ENCODE measurements around the gene TULP4. TPM values are rescaled to one million over a fixed set of nuclear protein-coding genes. Genes with fewer than 3 reads are reported as not detected.

TULP4 gene
- total RNA-seq, 1 donor from 2014 or later: 100 TPM

GRCh38 chr6:158509465-158509864, 197.2 kb downstream of the TULP4 start:
- H3K4me1 Mint-ChIP-seq (ENCODE audit: unreplicated experiment): no peaks in the 10 kb centered on the region
- no peak for TF ChIP-seq CTCF (IDR thresholded peaks at IDR 0.05)
- no peaks in the 10 kb centered on the region for H3K27me3 Mint-ChIP-seq (ENCODE audit: unreplicated experiment)
- no peaks in the 10 kb centered on the region for H3K9me3 Mint-ChIP-seq (ENCODE audit: unreplicated experiment)
- H3K36me3 Mint-ChIP-seq (ENCODE audit: unreplicated experiment): peaks cover 39% of the 10 kb centered on the region
- H3K4me3 Mint-ChIP-seq (ENCODE audit: unreplicated experiment): no peak overlapping the region
- no peak for DNase-seq (ENCODE audit: extremely low spot score, unreplicated experiment)
- H3K27ac Mint-ChIP-seq (ENCODE audit: unreplicated experiment): no peak overlapping the region

- peaks cover 5% of the 10 kb centered on the region for H3K4me1 Mint-ChIP-seq (ENCODE audit: unreplicated experiment)
- no peak overlapping the region for H3K27ac Mint-ChIP-seq (ENCODE audit: unreplicated experiment)
- no peak for TF ChIP-seq CTCF (IDR thresholded peaks at IDR 0.05)
Observed at GRCh38 chr6:158512809-158513208, 200.5 kb downstream of the TULP4 start.

GRCh38 chr6:158514176-158514575, 201.9 kb downstream of the TULP4 start:
- no peak for TF ChIP-seq CTCF (IDR thresholded peaks at IDR 0.05)
- no peaks in the 10 kb centered on the region for H3K9me3 Mint-ChIP-seq (ENCODE audit: unreplicated experiment)
- peaks cover 14% of the 10 kb centered on the region for H3K4me1 Mint-ChIP-seq (ENCODE audit: unreplicated experiment)
- H3K36me3 Mint-ChIP-seq (ENCODE audit: unreplicated experiment): peaks cover 18% of the 10 kb centered on the region
- DNase-seq (ENCODE audit: extremely low spot score, unreplicated experiment): no peak
- no peaks in the 10 kb centered on the region for H3K27me3 Mint-ChIP-seq (ENCODE audit: unreplicated experiment)
- no peak overlapping the region for H3K4me3 Mint-ChIP-seq (ENCODE audit: unreplicated experiment)
- H3K27ac Mint-ChIP-seq (ENCODE audit: unreplicated experiment): no peak overlapping the region

More at GRCh38 chr6:158512809-158513208, 200.5 kb downstream of the TULP4 start:
- no peak for DNase-seq (ENCODE audit: extremely low spot score, unreplicated experiment)
- Mint-ChIP-seq H3K27me3 (ENCODE audit: unreplicated experiment) (no peaks in the 10 kb centered on the region), H3K9me3 (ENCODE audit: unreplicated experiment) (no peaks in the 10 kb centered on the region), H3K4me3 (ENCODE audit: unreplicated experiment) (no peak overlapping the region), H3K36me3 (ENCODE audit: unreplicated experiment) (peaks cover 18% of the 10 kb centered on the region)

- H3K27ac Mint-ChIP-seq (ENCODE audit: unreplicated experiment): no peak overlapping the region
- H3K27me3 Mint-ChIP-seq (ENCODE audit: unreplicated experiment): no peaks in the 10 kb centered on the region
- peaks cover 18% of the 10 kb centered on the region for H3K36me3 Mint-ChIP-seq (ENCODE audit: unreplicated experiment)
- no peak overlapping the region for H3K4me3 Mint-ChIP-seq (ENCODE audit: unreplicated experiment)
- no peaks in the 10 kb centered on the region for H3K9me3 Mint-ChIP-seq (ENCODE audit: unreplicated experiment)
- TF ChIP-seq CTCF (IDR thresholded peaks at IDR 0.05): no peak
- DNase-seq (ENCODE audit: extremely low spot score, unreplicated experiment): no peak
- peaks cover 14% of the 10 kb centered on the region for H3K4me1 Mint-ChIP-seq (ENCODE audit: unreplicated experiment)
Observed at GRCh38 chr6:158514991-158515390, 202.7 kb downstream of the TULP4 start.

- Mint-ChIP-seq H3K4me1 (ENCODE audit: unreplicated experiment) (peaks cover 14% of the 10 kb centered on the region), H3K4me3 (ENCODE audit: unreplicated experiment) (no peak overlapping the region), H3K9me3 (ENCODE audit: unreplicated experiment) (no peaks in the 10 kb centered on the region), H3K27ac (ENCODE audit: unreplicated experiment) (no peak overlapping the region), H3K36me3 (ENCODE audit: unreplicated experiment) (peaks cover 14% of the 10 kb centered on the region), H3K27me3 (ENCODE audit: unreplicated experiment) (no peaks in the 10 kb centered on the region)
- no peak for DNase-seq (ENCODE audit: extremely low spot score, unreplicated experiment)
- TF ChIP-seq CTCF (IDR thresholded peaks at IDR 0.05): no peak
Observed at GRCh38 chr6:158516098-158516497, 203.8 kb downstream of the TULP4 start.

Data from osteocyte (in vitro differentiated cells).